Activated naive CD4-positive, alpha-beta T cell treated with anti-CD3 and anti-CD28 coated beads, Interleukin-2, amount 50 U/mL, for 72 hours (primary cell): ENCODE results near the gene SNHG17. TPM values are rescaled to one million over a fixed set of nuclear protein-coding genes. Genes with fewer than 3 reads are reported as not detected.
A peak's percentile ranks its signal among the peaks of the same experiment; 100 is the strongest.
"Not testable (repeated sequence)": the region's sequence is repeated elsewhere in the genome, so short reads cannot be mapped to it uniquely, and the experiment has no call there.

Experiments used
- ATAC-seq, 2 donors: fragments of 150-1000 bp; cut with Tn5 transposase; 2 replicates each; pipeline ENCODE4 v1.10.0; 2021; ENCODE audit warnings: mild to moderate bottlenecking in 2 of 2, moderate library complexity in 2 of 2
- DNase-seq, 2 donors: peaks; one replicate each; pipeline ENCODE4 v3.0.0; 2021 to 2022; ENCODE audit warnings: low spot score in 2 of 2
- H3K27ac Mint-ChIP-seq, 2 donors: one replicate each; pipeline ENCODE4 v1.8.0; 2022; ENCODE audit warnings: mild to moderate bottlenecking in 2 of 2, mixed read lengths in 2 of 2
- H3K36me3 Mint-ChIP-seq, 2 donors: one replicate each; pipeline ENCODE4 v1.8.0; 2022; ENCODE audit warnings: mixed read lengths in 2 of 2
- H3K9me3 Mint-ChIP-seq, 2 donors: one replicate each; pipeline ENCODE4 v1.8.0; 2022; ENCODE audit warnings: mixed read lengths in 2 of 2
- total RNA-seq, 2 donors: library from RNA; stranded (reverse); gene quantifications; one replicate each; pipeline ENCODE4 v1.2.3, GENCODE V29; 2022

Gene SNHG17
- total RNA-seq, 2 donors from 2014 or later: 72.3 to 102 TPM

- DNase-seq (no peak), ATAC-seq (no peak)
- Mint-ChIP-seq H3K9me3 (no peaks in the 10 kb centered on the region), H3K36me3 (peaks cover 68 to 73% of the 10 kb centered on the region in 2 donors), H3K27ac (peak overlapping the region; percentile 40 to 94)
These were observed 4.3 kb downstream of the SNHG17 start for GRCh38 chr20:38430679-38431325.

GRCh38 chr20:38429301-38429700 is 5.8 kb downstream of the SNHG17 start:
- Mint-ChIP-seq H3K9me3 (no peaks in the 10 kb centered on the region), H3K27ac (peak overlapping the region; percentile 70 to 94), H3K36me3 (peaks cover 64 to 68% of the 10 kb centered on the region in 2 donors)
- DNase-seq (no peak), ATAC-seq (no peak)

GRCh38 chr20:38428800-38429199 is 6.3 kb downstream of the SNHG17 start:
- Mint-ChIP-seq H3K27ac (peak overlapping the region; percentile 70 to 91), H3K9me3 (no peaks in the 10 kb centered on the region), H3K36me3 (peaks cover 59 to 64% of the 10 kb centered on the region in 2 donors)
- DNase-seq: no peak
- no peak for ATAC-seq

- DNase-seq: no peak
- Mint-ChIP-seq H3K36me3 (peaks cover 59 to 60% of the 10 kb centered on the region in 2 donors), H3K9me3 (no peaks in the 10 kb centered on the region), H3K27ac (peak overlapping the region; percentile 12 to 75)
- ATAC-seq: no peak
These were observed 7.5 kb downstream of the SNHG17 start for GRCh38 chr20:38427655-38428023.

- peak; percentile 51 to 88 for ATAC-seq
- H3K27ac Mint-ChIP-seq: peak overlapping the region; percentile 12 to 75
These were observed 8.9 kb downstream of the SNHG17 start for GRCh38 chr20:38426006-38426897.

GRCh38 chr20:38424401-38424800 is 10.7 kb downstream of the SNHG17 start:
- Mint-ChIP-seq H3K27ac (peak overlapping the region in 1 of 2 donors; percentile 92), H3K9me3 (no peaks in the 10 kb centered on the region), H3K36me3 (peaks cover 59 to 64% of the 10 kb centered on the region in 2 donors)
- DNase-seq: no peak
- ATAC-seq: peak in 1 of 2 donors; percentile 5

More at GRCh38 chr20:38426006-38426897, 8.9 kb downstream of the SNHG17 start:
- Mint-ChIP-seq H3K36me3 (peaks cover 59 to 60% of the 10 kb centered on the region in 2 donors), H3K9me3 (no peaks in the 10 kb centered on the region)
- DNase-seq: no peak

- Mint-ChIP-seq H3K27ac (peak overlapping the region in 1 of 2 donors; percentile 6), H3K9me3 (no peaks in the 10 kb centered on the region), H3K36me3 (peaks cover 51 to 56% of the 10 kb centered on the region in 2 donors)
- ATAC-seq (no peak), DNase-seq (no peak)
These were observed 11.6 kb downstream of the SNHG17 start for GRCh38 chr20:38423541-38423940.

GRCh38 chr20:38421915-38422314 is 13.2 kb downstream of the SNHG17 start:
- peak overlapping the region in 1 of 2 donors; percentile 75 for H3K27ac Mint-ChIP-seq
- no peaks in the 10 kb centered on the region for H3K9me3 Mint-ChIP-seq
- DNase-seq (no peak), ATAC-seq (no peak)
- peaks cover 42 to 55% of the 10 kb centered on the region in 2 donors for H3K36me3 Mint-ChIP-seq

- H3K27ac Mint-ChIP-seq: no peak overlapping the region
- ATAC-seq: no peak
- no peaks in the 10 kb centered on the region for H3K9me3 Mint-ChIP-seq
- peaks cover 36 to 59% of the 10 kb centered on the region in 2 donors for H3K36me3 Mint-ChIP-seq
- no peak for DNase-seq
These were observed 14.6 kb downstream of the SNHG17 start for GRCh38 chr20:38420388-38421085.

- H3K36me3 Mint-ChIP-seq: peaks cover 43 to 59% of the 10 kb centered on the region in 2 donors
- peak in 1 of 2 donors; percentile 8 for ATAC-seq
- peak overlapping the region in 1 of 2 donors; percentile 40 for H3K27ac Mint-ChIP-seq
- DNase-seq: no peak
- H3K9me3 Mint-ChIP-seq: no peaks in the 10 kb centered on the region
These were observed 16.5 kb downstream of the SNHG17 start for GRCh38 chr20:38418509-38419204.

- Mint-ChIP-seq H3K27ac (peak overlapping the region in 1 of 2 donors; percentile 50), H3K36me3 (peaks cover 19 to 34% of the 10 kb centered on the region in 2 donors), H3K9me3 (no peaks in the 10 kb centered on the region)
- no peak for ATAC-seq
- no peak for DNase-seq
These were observed 20.2 kb downstream of the SNHG17 start for GRCh38 chr20:38414769-38415450.

GRCh38 chr20:38412877-38413577 is 22.1 kb downstream of the SNHG17 start:
- Mint-ChIP-seq H3K36me3 (peaks cover 25 to 35% of the 10 kb centered on the region in 2 donors), H3K9me3 (no peaks in the 10 kb centered on the region), H3K27ac (no peak overlapping the region)
- no peak for DNase-seq
- no peak for ATAC-seq

GRCh38 chr20:38407822-38408221 is 27.3 kb downstream of the SNHG17 start:
- H3K36me3 Mint-ChIP-seq: peaks cover 25 to 28% of the 10 kb centered on the region in 2 donors
- not testable (repeated sequence) for DNase-seq, H3K9me3 Mint-ChIP-seq, ATAC-seq, H3K27ac Mint-ChIP-seq

- Mint-ChIP-seq H3K36me3 (peaks cover 24 to 26% of the 10 kb centered on the region in 2 donors), H3K27ac (no peak overlapping the region), H3K9me3 (no peaks in the 10 kb centered on the region)
- ATAC-seq: no peak
- DNase-seq: no peak
These were observed 27.8 kb downstream of the SNHG17 start for GRCh38 chr20:38407321-38407720.

GRCh38 chr20:38406476-38406875 is 28.7 kb downstream of the SNHG17 start:
- Mint-ChIP-seq H3K27ac (no peak overlapping the region), H3K36me3 (peaks cover 24 to 26% of the 10 kb centered on the region in 2 donors), H3K9me3 (no peaks in the 10 kb centered on the region)
- ATAC-seq (no peak), DNase-seq (no peak)
